ENCODE data around the gene PHLDB2.
"Not testable (repeated sequence)": the region's sequence is repeated elsewhere in the genome, so short reads cannot be mapped to it uniquely, and the experiment has no call there.

Gene PHLDB2

DNA sequence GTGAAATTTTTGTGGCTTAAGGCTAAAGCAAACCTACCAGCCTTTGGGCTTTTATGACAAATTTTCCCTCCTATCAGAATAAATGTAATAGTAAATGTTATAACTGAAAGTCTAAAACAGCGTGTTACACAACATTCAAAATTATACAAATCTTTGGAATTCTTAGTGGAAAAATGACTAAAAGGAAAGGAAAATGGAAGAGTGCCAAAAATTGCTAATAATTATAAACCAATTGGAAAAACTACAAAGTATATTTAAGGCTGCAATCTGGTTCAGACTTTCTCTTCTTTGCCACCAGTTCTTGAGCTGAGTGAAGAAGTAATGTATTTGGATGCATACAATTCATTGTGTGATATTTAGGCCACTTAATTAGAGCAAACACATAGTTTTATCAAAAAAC lies 45.6 kb upstream of the PHLDB2 start:
- H3K9me3 ChIP-seq (replicated peaks in 1 of 2; ENCODE audit: control insufficient read depth in 2 of 2, insufficient read depth in 1 of 2, low read depth in 1 of 2, low read length in 2 of 2): peaks cover 0 to 6% of the 10 kb centered on the region in 2 donors
- no peak overlapping the region for H2BK5ac ChIP-seq (ENCODE audit: low read length)
- H3K4ac ChIP-seq (ENCODE audit: low read length): no peak overlapping the region
- H3K14ac ChIP-seq (ENCODE audit: low read length): no peak overlapping the region
- no CpG with 5 or more reads among the region's 1 CpG for WGBS, 2 donors (ENCODE audit: extremely low coverage in 2 of 2, insufficient read length in 2 of 2, insufficient replicate concordance in 1 of 2)
- H3K4me2 ChIP-seq (ENCODE audit: insufficient read depth, low read length, poor library complexity, severe bottlenecking): no peak overlapping the region
- H4K91ac ChIP-seq (ENCODE audit: low read depth, low read length, poor library complexity): no peak overlapping the region
- no peak overlapping the region for H2AFZ ChIP-seq (ENCODE audit: low read length)
- no peak overlapping the region for H3K27ac ChIP-seq (replicated peaks; ENCODE audit: low read length)
- H3K27me3 ChIP-seq (ENCODE audit: control insufficient read depth in 3 of 3, insufficient read depth in 3 of 3, low read depth in 1 of 3, low read length in 3 of 3): no peaks in the 10 kb centered on the region
- H3K36me3 ChIP-seq (replicated peaks in 1 of 2; ENCODE audit: control insufficient read depth in 2 of 2, insufficient read depth in 2 of 2, low read length in 2 of 2): no peaks in the 10 kb centered on the region
- no peaks in the 10 kb centered on the region for H3K4me1 ChIP-seq (ENCODE audit: control insufficient read depth in 2 of 2, insufficient read depth in 1 of 2, low read depth in 1 of 2, low read length in 2 of 2)
- H3K18ac ChIP-seq (ENCODE audit: low read length): no peak overlapping the region
- no peak for DNase-seq (ENCODE audit: low spot score)
- no peak overlapping the region for H3K9ac ChIP-seq (ENCODE audit: low read depth, low read length, poor library complexity)
- H3K4me3 ChIP-seq (ENCODE audit: low read length in 2 of 2): no peak overlapping the region
- no peak overlapping the region for H2AK5ac ChIP-seq (ENCODE audit: low read depth, low read length)
- no peak overlapping the region for H4K8ac ChIP-seq (ENCODE audit: low read depth, low read length)
- no peak overlapping the region for H2BK15ac ChIP-seq (ENCODE audit: low read length)
- no peak overlapping the region for H2BK120ac ChIP-seq (ENCODE audit: low read depth, low read length)
- H3K23ac ChIP-seq (ENCODE audit: low read depth, low read length, poor library complexity): no peak overlapping the region
- no peak overlapping the region for H2BK12ac ChIP-seq (ENCODE audit: low read length)
- H3K79me1 ChIP-seq (ENCODE audit: low read depth, low read length): no peaks in the 10 kb centered on the region

DNA sequence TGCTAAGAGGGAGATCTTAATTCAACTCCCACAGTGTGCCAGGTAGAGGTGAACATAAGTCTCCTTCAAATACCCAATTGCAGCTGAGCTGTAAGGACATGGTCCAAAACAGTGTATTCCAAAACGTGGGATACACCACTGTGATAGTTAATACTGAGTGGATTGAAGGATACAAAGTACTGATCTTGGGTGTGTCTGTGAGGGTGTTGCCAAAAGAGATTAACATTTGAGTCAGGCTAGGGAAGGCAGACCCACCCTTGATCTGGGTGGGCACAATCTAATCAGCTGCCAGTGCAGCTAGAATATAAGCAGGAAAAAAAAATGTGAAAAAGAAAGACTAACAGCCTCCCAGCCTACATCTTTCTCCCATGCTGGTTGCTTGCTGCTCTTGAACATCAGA lies 45.1 kb upstream of the PHLDB2 start:
- Histone ChIP-seq H3K4me2 (ENCODE audit: insufficient read depth, low read length, poor library complexity, severe bottlenecking) (no peak overlapping the region), H3K27me3 (ENCODE audit: control insufficient read depth in 3 of 3, insufficient read depth in 3 of 3, low read depth in 1 of 3, low read length in 3 of 3) (no peaks in the 10 kb centered on the region), H3K4ac (ENCODE audit: low read length) (no peak overlapping the region), H3K9ac (ENCODE audit: low read depth, low read length, poor library complexity) (no peak overlapping the region), H3K36me3 (replicated peaks in 1 of 2; ENCODE audit: control insufficient read depth in 2 of 2, insufficient read depth in 2 of 2, low read length in 2 of 2) (no peaks in the 10 kb centered on the region), H2BK120ac (ENCODE audit: low read depth, low read length) (no peak overlapping the region), H2AK5ac (ENCODE audit: low read depth, low read length) (no peak overlapping the region), H3K23ac (ENCODE audit: low read depth, low read length, poor library complexity) (no peak overlapping the region), H3K4me1 (ENCODE audit: control insufficient read depth in 2 of 2, insufficient read depth in 1 of 2, low read depth in 1 of 2, low read length in 2 of 2) (no peaks in the 10 kb centered on the region), H3K14ac (ENCODE audit: low read length) (no peak overlapping the region), H2BK5ac (ENCODE audit: low read length) (no peak overlapping the region), H2BK12ac (ENCODE audit: low read length) (no peak overlapping the region), H2BK15ac (ENCODE audit: low read length) (no peak overlapping the region), H4K8ac (ENCODE audit: low read depth, low read length) (no peak overlapping the region), H3K27ac (replicated peaks; ENCODE audit: low read length) (no peak overlapping the region), H4K91ac (ENCODE audit: low read depth, low read length, poor library complexity) (no peak overlapping the region), H2AFZ (ENCODE audit: low read length) (no peak overlapping the region), H3K79me1 (ENCODE audit: low read depth, low read length) (no peaks in the 10 kb centered on the region), H3K18ac (ENCODE audit: low read length) (no peak overlapping the region), H3K9me3 (replicated peaks in 1 of 2; ENCODE audit: control insufficient read depth in 2 of 2, insufficient read depth in 1 of 2, low read depth in 1 of 2, low read length in 2 of 2) (peaks cover 0 to 6% of the 10 kb centered on the region in 2 donors), H3K4me3 (ENCODE audit: low read length in 2 of 2) (no peak overlapping the region)
- DNase-seq (ENCODE audit: low spot score): no peak
- WGBS, 2 donors (ENCODE audit: extremely low coverage in 2 of 2, insufficient read length in 2 of 2, insufficient replicate concordance in 1 of 2): no CpG with 5 or more reads among the region's 1 CpG

DNA sequence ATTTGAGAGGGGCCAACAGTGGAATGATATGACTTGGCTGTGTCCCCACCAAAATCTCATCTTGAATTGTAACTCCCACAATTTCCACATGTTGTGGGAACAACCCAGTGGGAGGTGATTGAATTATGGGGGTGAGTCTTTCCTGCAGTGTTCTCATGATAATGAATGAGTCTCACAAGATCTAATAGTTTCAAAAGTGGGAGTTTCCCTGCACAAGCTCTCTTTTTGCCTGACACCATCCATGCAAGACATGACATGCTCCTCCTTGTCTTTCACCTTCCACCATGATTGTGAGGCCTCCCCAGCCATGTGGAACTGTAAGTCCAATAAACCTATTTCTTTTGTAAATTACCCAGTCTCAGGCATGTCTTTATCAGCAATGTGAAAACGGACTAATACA lies 42.3 kb upstream of the PHLDB2 start:
- H2AFZ ChIP-seq (ENCODE audit: low read length); H3K79me1 ChIP-seq (ENCODE audit: low read depth, low read length); H3K4me2 ChIP-seq (ENCODE audit: insufficient read depth, low read length, poor library complexity, severe bottlenecking); H4K8ac ChIP-seq (ENCODE audit: low read depth, low read length); H2AK5ac ChIP-seq (ENCODE audit: low read depth, low read length); H2BK15ac ChIP-seq (ENCODE audit: low read length); H4K91ac ChIP-seq (ENCODE audit: low read depth, low read length, poor library complexity); H3K27ac ChIP-seq (replicated peaks; ENCODE audit: low read length); H3K9ac ChIP-seq (ENCODE audit: low read depth, low read length, poor library complexity); H2BK120ac ChIP-seq (ENCODE audit: low read depth, low read length); H3K18ac ChIP-seq (ENCODE audit: low read length); H3K36me3 ChIP-seq (replicated peaks in 1 of 2; ENCODE audit: control insufficient read depth in 2 of 2, insufficient read depth in 2 of 2, low read length in 2 of 2); H3K23ac ChIP-seq (ENCODE audit: low read depth, low read length, poor library complexity); H3K27me3 ChIP-seq (ENCODE audit: control insufficient read depth in 3 of 3, insufficient read depth in 3 of 3, low read depth in 1 of 3, low read length in 3 of 3); H3K4me1 ChIP-seq (ENCODE audit: control insufficient read depth in 2 of 2, insufficient read depth in 1 of 2, low read depth in 1 of 2, low read length in 2 of 2); H3K4me3 ChIP-seq (ENCODE audit: low read length in 2 of 2); DNase-seq (ENCODE audit: low spot score); H3K14ac ChIP-seq (ENCODE audit: low read length); H2BK5ac ChIP-seq (ENCODE audit: low read length); H2BK12ac ChIP-seq (ENCODE audit: low read length); H3K4ac ChIP-seq (ENCODE audit: low read length): not testable (repeated sequence)
- WGBS, 2 donors (ENCODE audit: extremely low coverage in 2 of 2, insufficient read length in 2 of 2, insufficient replicate concordance in 1 of 2): no CpG with 5 or more reads among the region's 1 CpG
- H3K9me3 ChIP-seq (replicated peaks in 1 of 2; ENCODE audit: control insufficient read depth in 2 of 2, insufficient read depth in 1 of 2, low read depth in 1 of 2, low read length in 2 of 2): peaks cover 0 to 13% of the 10 kb centered on the region in 2 donors

DNA sequence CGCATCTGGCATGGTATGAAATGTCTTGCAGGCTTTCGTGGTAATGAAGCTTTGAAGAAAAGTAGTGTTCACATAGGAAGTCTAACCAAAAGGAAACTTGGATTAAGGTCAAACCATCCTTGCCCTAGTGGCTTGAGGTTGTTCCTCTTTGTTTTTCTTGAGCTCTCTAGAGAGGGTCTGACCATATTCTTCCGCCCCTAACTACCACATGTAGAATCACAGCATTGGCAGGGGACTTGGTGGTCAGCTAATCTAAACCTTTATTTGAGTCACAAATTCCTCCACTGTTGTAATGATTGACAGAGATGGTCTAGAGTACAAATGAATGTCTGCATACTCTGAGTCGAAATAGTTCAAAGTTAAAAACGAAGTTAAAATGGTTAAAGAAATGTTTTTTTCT lies 39.1 kb upstream of the PHLDB2 start:
- Histone ChIP-seq H3K27me3 (ENCODE audit: control insufficient read depth in 3 of 3, insufficient read depth in 3 of 3, low read depth in 1 of 3, low read length in 3 of 3) (no peaks in the 10 kb centered on the region), H2AK5ac (ENCODE audit: low read depth, low read length) (no peak overlapping the region), H4K8ac (ENCODE audit: low read depth, low read length) (no peak overlapping the region), H3K4ac (ENCODE audit: low read length) (no peak overlapping the region), H2BK5ac (ENCODE audit: low read length) (no peak overlapping the region), H3K23ac (ENCODE audit: low read depth, low read length, poor library complexity) (no peak overlapping the region), H2AFZ (ENCODE audit: low read length) (no peak overlapping the region), H3K4me2 (ENCODE audit: insufficient read depth, low read length, poor library complexity, severe bottlenecking) (no peak overlapping the region), H2BK15ac (ENCODE audit: low read length) (no peak overlapping the region), H3K14ac (ENCODE audit: low read length) (no peak overlapping the region), H3K79me1 (ENCODE audit: low read depth, low read length) (no peaks in the 10 kb centered on the region), H3K9me3 (replicated peaks in 1 of 2; ENCODE audit: control insufficient read depth in 2 of 2, insufficient read depth in 1 of 2, low read depth in 1 of 2, low read length in 2 of 2) (peaks cover 0 to 10% of the 10 kb centered on the region in 2 donors), H3K4me3 (ENCODE audit: low read length in 2 of 2) (no peak overlapping the region), H2BK120ac (ENCODE audit: low read depth, low read length) (no peak overlapping the region), H3K9ac (ENCODE audit: low read depth, low read length, poor library complexity) (no peak overlapping the region), H3K18ac (ENCODE audit: low read length) (no peak overlapping the region), H2BK12ac (ENCODE audit: low read length) (no peak overlapping the region), H4K91ac (ENCODE audit: low read depth, low read length, poor library complexity) (no peak overlapping the region), H3K4me1 (ENCODE audit: control insufficient read depth in 2 of 2, insufficient read depth in 1 of 2, low read depth in 1 of 2, low read length in 2 of 2) (no peaks in the 10 kb centered on the region), H3K36me3 (replicated peaks in 1 of 2; ENCODE audit: control insufficient read depth in 2 of 2, insufficient read depth in 2 of 2, low read length in 2 of 2) (no peaks in the 10 kb centered on the region), H3K27ac (replicated peaks; ENCODE audit: low read length) (no peak overlapping the region)
- no peak for DNase-seq (ENCODE audit: low spot score)
- no CpG with 5 or more reads among the region's 5 CpGs for WGBS, 2 donors (ENCODE audit: extremely low coverage in 2 of 2, insufficient read length in 2 of 2, insufficient replicate concordance in 1 of 2)
